ENCODE measurements around the gene MIA3. TPM values are rescaled to one million over a fixed set of nuclear protein-coding genes. Genes with fewer than 3 reads are reported as not detected.

Gene MIA3
- polyA plus RNA-seq, 1 of the 3 experiments (the other 2 are of a cell fraction), result 51.4 TPM

DNA sequence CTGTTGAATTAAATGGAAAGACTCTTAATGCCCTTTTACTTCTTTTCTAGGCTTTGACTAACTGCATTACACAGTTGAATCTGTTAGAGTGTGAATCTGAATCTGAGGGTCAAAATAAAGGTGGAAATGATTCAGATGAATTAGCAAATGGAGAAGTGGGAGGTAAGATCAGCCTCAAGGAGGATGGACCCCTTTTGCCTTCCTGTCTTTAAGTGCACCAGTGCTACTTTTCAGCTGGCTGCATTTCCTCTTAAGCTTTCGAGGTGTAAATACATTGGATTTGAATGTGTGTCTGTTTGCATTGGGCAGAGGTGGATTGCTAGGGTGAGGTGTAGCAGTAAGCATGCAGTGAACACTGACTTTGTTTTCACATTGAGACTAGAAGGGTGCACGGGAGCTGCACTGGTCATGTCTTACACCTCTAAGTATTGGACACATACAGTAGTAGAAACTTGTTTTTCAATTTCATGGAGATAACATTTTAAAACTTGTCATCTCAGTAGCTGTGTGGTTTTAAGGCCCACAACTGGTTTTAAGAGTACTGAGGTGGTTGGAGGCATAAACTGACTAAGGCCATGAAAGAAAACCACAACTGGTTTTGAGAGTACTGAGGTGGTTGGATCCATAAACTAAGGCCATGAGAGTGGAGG is 35.4 kb downstream of the MIA3 start:
- Histone ChIP-seq H3K27me3 (ENCODE audit: insufficient read depth) (no peaks in the 10 kb centered on the region), H3F3A (replicated peaks; ENCODE audit: insufficient read depth) (peaks cover 6% of the 10 kb centered on the region), H3K9me2 (no peaks in the 10 kb centered on the region), H3K4me2 (no peak overlapping the region), H3K4me1 (ENCODE audit: control insufficient read depth in 1 of 2, insufficient read depth in 2 of 2, low read depth in 1 of 2, low read length in 1 of 2) (no peaks in the 10 kb centered on the region), H3K27ac (ENCODE audit: low read depth in 2 of 2, low read length in 1 of 2) (no peak overlapping the region), H3K36me3 (replicated peaks in 1 of 2; ENCODE audit: control insufficient read depth in 1 of 2, insufficient read depth in 2 of 2, low read length in 1 of 2) (peaks cover 74 to 94% of the 10 kb centered on the region in 2 experiments), H3K9me3 (no peaks in the 10 kb centered on the region), H4K20me1 (ENCODE audit: insufficient read depth) (no peaks in the 10 kb centered on the region), H3K4me3 (ENCODE audit: low read depth in 2 of 2, low read length in 1 of 2) (no peak overlapping the region), H3K79me2 (ENCODE audit: insufficient read depth) (no peaks in the 10 kb centered on the region), H2AFZ (ENCODE audit: low read depth) (no peak overlapping the region), H3K9ac (no peak overlapping the region)
- POLR2A ChIA-PET, result interaction anchor here (1.6 kb wide), 1 partner anchor 9 kb away, joined by 3 read pairs; no protein-coding TSS in a partner anchor
- 96% methylated on average over 2 of the region's 2 CpGs for WGBS (ENCODE audit: low lambda C conversion rate)
- CTCF ChIA-PET, result interaction anchor here (0.9 to 2.0 kb wide), 2 partner anchors 19 to 188 kb away, joined by 3 to 5 read pairs; no protein-coding TSS in a partner anchor
- TF ChIP-seq, protein P1, sequence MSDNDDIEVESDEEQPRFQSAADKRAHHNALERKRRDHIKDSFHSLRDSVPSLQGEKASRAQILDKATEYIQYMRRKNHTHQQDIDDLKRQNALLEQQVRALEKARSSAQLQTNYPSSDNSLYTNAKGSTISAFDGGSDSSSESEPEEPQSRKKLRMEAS (IDR thresholded peaks at IDR 0.05; ENCODE audit: low read depth), result no peak
- TF ChIP-seq GATA2 (CRISPR knock-in tag; IDR thresholded peaks at IDR 0.05) (no peak), FOSL2 (IDR thresholded peaks at IDR 0.05; ENCODE audit: borderline replicate concordance, low read depth) (no peak), FOXJ3 (CRISPR knock-in tag; IDR thresholded peaks at IDR 0.05) (no peak), SMC3 (IDR thresholded peaks at IDR 0.05; ENCODE audit: low read depth, low read length) (no peak), PBX3 (IDR thresholded peaks at IDR 0.05) (no peak), JUND (IDR thresholded peaks at IDR 0.05) (no peak), RAD21 (IDR thresholded peaks at IDR 0.05; ENCODE audit: low read length) (no peak)
- TF ChIP-seq, protein P2, sequence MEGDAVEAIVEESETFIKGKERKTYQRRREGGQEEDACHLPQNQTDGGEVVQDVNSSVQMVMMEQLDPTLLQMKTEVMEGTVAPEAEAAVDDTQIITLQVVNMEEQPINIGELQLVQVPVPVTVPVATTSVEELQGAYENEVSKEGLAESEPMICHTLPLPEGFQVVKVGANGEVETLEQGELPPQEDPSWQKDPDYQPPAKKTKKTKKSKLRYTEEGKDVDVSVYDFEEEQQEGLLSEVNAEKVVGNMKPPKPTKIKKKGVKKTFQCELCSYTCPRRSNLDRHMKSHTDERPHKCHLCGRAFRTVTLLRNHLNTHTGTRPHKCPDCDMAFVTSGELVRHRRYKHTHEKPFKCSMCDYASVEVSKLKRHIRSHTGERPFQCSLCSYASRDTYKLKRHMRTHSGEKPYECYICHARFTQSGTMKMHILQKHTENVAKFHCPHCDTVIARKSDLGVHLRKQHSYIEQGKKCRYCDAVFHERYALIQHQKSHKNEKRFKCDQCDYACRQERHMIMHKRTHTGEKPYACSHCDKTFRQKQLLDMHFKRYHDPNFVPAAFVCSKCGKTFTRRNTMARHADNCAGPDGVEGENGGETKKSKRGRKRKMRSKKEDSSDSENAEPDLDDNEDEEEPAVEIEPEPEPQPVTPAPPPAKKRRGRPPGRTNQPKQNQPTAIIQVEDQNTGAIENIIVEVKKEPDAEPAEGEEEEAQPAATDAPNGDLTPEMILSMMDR (IDR thresholded peaks at IDR 0.05), result no peak
- TF ChIP-seq, protein P3, sequence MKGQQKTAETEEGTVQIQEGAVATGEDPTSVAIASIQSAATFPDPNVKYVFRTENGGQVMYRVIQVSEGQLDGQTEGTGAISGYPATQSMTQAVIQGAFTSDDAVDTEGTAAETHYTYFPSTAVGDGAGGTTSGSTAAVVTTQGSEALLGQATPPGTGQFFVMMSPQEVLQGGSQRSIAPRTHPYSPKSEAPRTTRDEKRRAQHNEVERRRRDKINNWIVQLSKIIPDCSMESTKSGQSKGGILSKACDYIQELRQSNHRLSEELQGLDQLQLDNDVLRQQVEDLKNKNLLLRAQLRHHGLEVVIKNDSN (IDR thresholded peaks at IDR 0.05; ENCODE audit: borderline replicate concordance, low read depth), result no peak
- no peak for DNase-seq

DNA sequence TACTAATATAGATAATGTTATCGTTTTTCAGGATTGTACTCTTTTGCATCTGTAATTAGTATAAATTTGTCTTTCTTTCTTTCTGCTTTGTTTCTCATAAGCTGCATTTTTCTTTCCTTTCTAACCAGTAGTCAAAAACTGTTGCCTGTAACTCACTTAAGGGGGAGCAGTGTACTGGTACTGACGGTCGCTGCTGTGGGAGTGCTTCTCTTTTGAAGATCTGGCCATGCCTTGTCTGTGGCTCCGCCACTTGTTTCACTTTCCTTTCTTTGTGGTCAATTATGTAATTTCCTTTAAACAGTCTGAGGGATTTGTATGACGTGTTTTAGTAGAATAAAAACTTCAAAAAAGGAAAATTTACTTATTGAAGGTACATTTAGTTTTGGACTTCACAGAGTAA is 37.0 kb downstream of the MIA3 start:
- Histone ChIP-seq H3K79me2 (ENCODE audit: insufficient read depth) (no peaks in the 10 kb centered on the region), H3K9ac (no peak overlapping the region), H3K4me2 (no peak overlapping the region), H3K27me3 (ENCODE audit: insufficient read depth) (no peaks in the 10 kb centered on the region), H3K9me2 (no peaks in the 10 kb centered on the region), H3K4me3 (ENCODE audit: low read depth in 2 of 2, low read length in 1 of 2) (no peak overlapping the region), H3K36me3 (replicated peaks in 1 of 2; ENCODE audit: control insufficient read depth in 1 of 2, insufficient read depth in 2 of 2, low read length in 1 of 2) (peaks cover 74 to 97% of the 10 kb centered on the region in 2 experiments), H2AFZ (ENCODE audit: low read depth) (no peak overlapping the region), H3F3A (replicated peaks; ENCODE audit: insufficient read depth) (peaks cover 11% of the 10 kb centered on the region), H3K27ac (ENCODE audit: low read depth in 2 of 2, low read length in 1 of 2) (no peak overlapping the region), H3K9me3 (no peaks in the 10 kb centered on the region), H4K20me1 (ENCODE audit: insufficient read depth) (no peaks in the 10 kb centered on the region), H3K4me1 (ENCODE audit: control insufficient read depth in 1 of 2, insufficient read depth in 2 of 2, low read depth in 1 of 2, low read length in 1 of 2) (no peaks in the 10 kb centered on the region)
- no peak for DNase-seq
- CTCF ChIA-PET, result interaction anchor here (2.0 kb wide), 1 partner anchor 190 kb away, joined by 5 read pairs; no protein-coding TSS in a partner anchor
- TF ChIP-seq PBX3 (IDR thresholded peaks at IDR 0.05) (no peak), RXRA (IDR thresholded peaks at IDR 0.05; ENCODE audit: borderline replicate concordance, low read depth) (no peak)
- POLR2A ChIA-PET, result no interaction called here
- WGBS (ENCODE audit: low lambda C conversion rate), result 88% methylated on average over 5 of the region's 5 CpGs
